Endodermal cell (in vitro differentiated cells): ENCODE measurements around the gene ETV6. TPM values are rescaled to one million over a fixed set of nuclear protein-coding genes. Genes with fewer than 3 reads are reported as not detected.

Experiments used
- DNase-seq: peaks from one replicate; pipeline ENCODE4 v3.0.0-alpha.2; 2017
- H3K27ac ChIP-seq: 2 replicates; pipeline ENCODE4 v1.5.1; 2013; ENCODE audit warnings: mild to moderate bottlenecking, low read depth, low read length, moderate library complexity
- H3K27me3 ChIP-seq: 2 replicates; pipeline ENCODE4 v1.6.1; 2013; ENCODE audit warnings: mild to moderate bottlenecking, low read length, moderate library complexity; ENCODE audit not compliant: insufficient read depth, control insufficient read depth, poor library complexity, severe bottlenecking
- H3K36me3 ChIP-seq: 2 replicates; pipeline ENCODE4 v1.7.0; 2013; ENCODE audit warnings: mild to moderate bottlenecking, low read length, moderate library complexity; ENCODE audit not compliant: control insufficient read depth, insufficient read depth
- H3K4me1 ChIP-seq: one replicate; pipeline ENCODE4 v1.7.0; 2013; ENCODE audit warnings: low read length; ENCODE audit not compliant: control insufficient read depth, insufficient read depth
- H3K4me3 ChIP-seq: 2 replicates; pipeline ENCODE4 v1.5.1; 2013; ENCODE audit warnings: mild to moderate bottlenecking, low read length, moderate library complexity
- H3K9ac ChIP-seq: 2 replicates; pipeline ENCODE4 v1.6.1; 2013; ENCODE audit warnings: mild to moderate bottlenecking, low read length, moderate library complexity; ENCODE audit not compliant: poor library complexity, severe bottlenecking; ENCODE audit errors: extremely low read depth
- H3K9me3 ChIP-seq: 2 replicates; pipeline ENCODE4 v1.6.1; 2013; ENCODE audit warnings: mild to moderate bottlenecking, low read length, moderate library complexity; ENCODE audit not compliant: control insufficient read depth
- H3K27ac Mint-ChIP-seq: 2 replicates; pipeline ENCODE4 v1.8.0; 2020; ENCODE audit warnings: mixed read lengths
- H3K27me3 Mint-ChIP-seq: 2 replicates; pipeline ENCODE4 v1.8.0; 2021; ENCODE audit warnings: mild to moderate bottlenecking, mixed read lengths; ENCODE audit not compliant: insufficient read depth
- H3K36me3 Mint-ChIP-seq: 2 replicates; pipeline ENCODE4 v1.8.0; 2020; ENCODE audit warnings: low read depth, mixed read lengths
- H3K4me1 Mint-ChIP-seq: 2 replicates; pipeline ENCODE4 v1.8.0; 2020; ENCODE audit warnings: mixed read lengths
- H3K4me3 Mint-ChIP-seq: 2 replicates; pipeline ENCODE4 v1.8.0; 2020; ENCODE audit warnings: mild to moderate bottlenecking, moderate library complexity, mixed read lengths
- H3K9me3 Mint-ChIP-seq: 2 replicates; pipeline ENCODE4 v1.8.0; 2020; ENCODE audit warnings: mild to moderate bottlenecking, mixed read lengths
- CTCF ChIP-seq: fragments of 200-600 bp; sonication (generic); conservative IDR thresholded peaks from 2 replicates; pipeline ENCODE4 v1.5.0; 2021; ENCODE audit warnings: antibody characterized with exemption, mild to moderate bottlenecking
- WGBS, 2 experiments: methylation state at CpG; one replicate each; pipeline versions ENCODE4 v1.1.5 to v1.1.7; 2013; ENCODE audit warnings: missing lambda C conversion rate in 2 of 2, mixed read lengths in 1 of 2; ENCODE audit not compliant: insufficient coverage in 1 of 2, insufficient read length in 1 of 2; 5-methylcytosine and 5-hydroxymethylcytosine counted together
- total RNA-seq, 2 donors: library from RNA; stranded (reverse); fragmentation: NEBNext Ultra II Directional in 1 of 2; extraction: Animal tissue kit (Norgen Biotek cat#: 25700) in 1 of 2; gene quantifications; 2 replicates in 1 of 2; 3 replicates in 1 of 2; pipeline ENCODE4 v1.2.1, GENCODE V29; 2021

Gene ETV6
- total RNA-seq, 2 donors from 2014 or later: 9.3 to 22.1 TPM

- H3K4me1 ChIP-seq: peaks cover 24% of the 10 kb centered on the region
- no peak overlapping the region for H3K27ac ChIP-seq
- WGBS, 2 experiments: 88 to 91% methylated on average over 7 of the region's 7 CpGs
- no peaks in the 10 kb centered on the region for H3K27me3 ChIP-seq
- no peaks in the 10 kb centered on the region for H3K9me3 ChIP-seq
- no peak overlapping the region for H3K4me3 ChIP-seq
- H3K4me1 Mint-ChIP-seq: peaks cover 51% of the 10 kb centered on the region
- no peaks in the 10 kb centered on the region for H3K27me3 Mint-ChIP-seq
- H3K9ac ChIP-seq: no peak overlapping the region
- peaks cover 3% of the 10 kb centered on the region for H3K36me3 Mint-ChIP-seq
- no peak overlapping the region for H3K4me3 Mint-ChIP-seq
- H3K9me3 Mint-ChIP-seq: no peaks in the 10 kb centered on the region
- H3K27ac Mint-ChIP-seq: no peak overlapping the region
- no peak for DNase-seq
- no peak for TF ChIP-seq CTCF
- H3K36me3 ChIP-seq: no peaks in the 10 kb centered on the region
Observed at GRCh38 chr12:11705010-11705409, 55.5 kb downstream of the ETV6 start.

- 83 to 90% methylated on average over 9 to 10 of the region's 10 CpGs for WGBS, 2 experiments
- Mint-ChIP-seq H3K36me3 (peaks cover 3% of the 10 kb centered on the region), H3K27ac (peak overlapping the region; percentile 53), H3K27me3 (no peaks in the 10 kb centered on the region), H3K4me1 (peaks cover 50% of the 10 kb centered on the region), H3K4me3 (no peak overlapping the region), H3K9me3 (no peaks in the 10 kb centered on the region)
- no peak overlapping the region for H3K4me3 ChIP-seq
- no peak for TF ChIP-seq CTCF
- no peaks in the 10 kb centered on the region for H3K27me3 ChIP-seq
- no peaks in the 10 kb centered on the region for H3K36me3 ChIP-seq
- no peak overlapping the region for H3K27ac ChIP-seq
- DNase-seq: no peak
- peaks cover 19% of the 10 kb centered on the region for H3K4me1 ChIP-seq
- no peaks in the 10 kb centered on the region for H3K9me3 ChIP-seq
- no peak overlapping the region for H3K9ac ChIP-seq
Observed at GRCh38 chr12:11706509-11707379, 57.3 kb downstream of the ETV6 start.

GRCh38 chr12:11707535-11707934, 58.1 kb downstream of the ETV6 start:
- WGBS, 2 experiments: 93 to 94% methylated on average over 3 to 6 of the region's 7 CpGs
- DNase-seq: no peak
- Histone ChIP-seq H3K4me1 (peaks cover 19% of the 10 kb centered on the region), H3K27ac (no peak overlapping the region), H3K36me3 (no peaks in the 10 kb centered on the region), H3K27me3 (no peaks in the 10 kb centered on the region), H3K4me3 (no peak overlapping the region), H3K9ac (no peak overlapping the region), H3K9me3 (no peaks in the 10 kb centered on the region)
- no peak for TF ChIP-seq CTCF
- Mint-ChIP-seq H3K4me1 (peaks cover 48% of the 10 kb centered on the region), H3K27ac (no peak overlapping the region), H3K36me3 (peaks cover 3% of the 10 kb centered on the region), H3K27me3 (no peaks in the 10 kb centered on the region), H3K4me3 (no peak overlapping the region), H3K9me3 (no peaks in the 10 kb centered on the region)
